HEK293 (cell line): ENCODE data around the gene LRRC4C.

ENCODE experiments used
- CTCF ChIA-PET: fragments of 350-600 bp; formaldehyde crosslinking; extraction: SDS; loops from one replicate; lab custom pipeline; 2021; ENCODE audit warnings: antibody characterized with exemption; lab: Yijun Ruan, JAX
- POLR2A ChIA-PET: fragments of 300-600 bp; formaldehyde crosslinking; extraction: SDS; loops from one replicate; lab custom pipeline; 2020; ENCODE audit warnings: antibody characterized with exemption, inconsistent platforms; lab: Yijun Ruan, JAX
- H3K27ac ChIP-seq: fragments of 200-500 bp; sonication (Bioruptor generic); 2 replicates; pipeline ENCODE4 v1.5.1; 2014; ENCODE audit warnings: low read depth, low read length, control low read depth, inconsistent platforms; ENCODE audit errors: extremely low read depth
- H3K36me3 ChIP-seq, 2 experiments: fragments of 200-500 bp in 1 of 2; sonication (Bioruptor generic) in 1 of 2; 1 replicate in 1 of 2; 2 replicates in 1 of 2; pipeline ENCODE4 v1.5.1; 2014 to 2017; ENCODE audit warnings: inconsistent platforms in 2 of 2, low read length in 2 of 2; ENCODE audit not compliant: control insufficient read depth in 2 of 2, insufficient read depth in 1 of 2
- H3K4me1 ChIP-seq: fragments of 200-500 bp; sonication (Bioruptor generic); 2 replicates; pipeline ENCODE4 v1.5.1; 2014; ENCODE audit warnings: mild to moderate bottlenecking, low read length, inconsistent platforms; ENCODE audit not compliant: control insufficient read depth, insufficient read depth
- H3K4me3 ChIP-seq: 2 replicates; pipeline ENCODE4 v1.5.1; 2011; ENCODE audit warnings: low read depth, mild to moderate bottlenecking, control low read depth, low read length, moderate library complexity
- H3K9me3 ChIP-seq: fragments of 200-500 bp; sonication (Bioruptor generic); 2 replicates; pipeline ENCODE4 v1.5.1; 2014; ENCODE audit warnings: low read depth, low read length, inconsistent platforms; ENCODE audit not compliant: control insufficient read depth, insufficient read depth
- HOXD13 ChIP-seq: sonication (generic); formaldehyde crosslinking; IDR thresholded peaks from 2 replicates; pipeline ENCODE4 v1.8.0; 2022; ENCODE audit warnings: missing genetic modification reagents, borderline replicate concordance
- PRDM1 ChIP-seq: fragments of 450-650 bp; formaldehyde crosslinking; IDR thresholded peaks from 2 replicates; pipeline ENCODE4; 2016; ENCODE audit warnings: missing biosample characterization, missing genetic modification characterization
- RBAK ChIP-seq: fragments of 450-650 bp; formaldehyde crosslinking; IDR thresholded peaks from 2 replicates; pipeline ENCODE4 v1.5.1; 2016; ENCODE audit warnings: missing biosample characterization, missing genetic modification characterization
- TCF7L2 ChIP-seq: IDR thresholded peaks from 2 replicates; pipeline ENCODE4 v1.6.1; 2011; ENCODE audit warnings: low read depth, mild to moderate bottlenecking, inconsistent platforms, low read length, moderate library complexity, borderline replicate concordance
- ZFP41 ChIP-seq: fragments of 450-650 bp; formaldehyde crosslinking; IDR thresholded peaks from 2 replicates; pipeline ENCODE4 v1.5.1; 2016; ENCODE audit warnings: missing biosample characterization, missing genetic modification characterization, borderline replicate concordance
- ZNF10 ChIP-seq: fragments of 450-650 bp; formaldehyde crosslinking; IDR thresholded peaks from 2 replicates; pipeline ENCODE4 v1.5.1; 2017; ENCODE audit warnings: missing biosample characterization, missing genetic modification characterization
- ZNF132 ChIP-seq: fragments of 450-650 bp; formaldehyde crosslinking; IDR thresholded peaks from 2 replicates; pipeline ENCODE4 v1.5.1; 2017; ENCODE audit warnings: missing biosample characterization, missing genetic modification characterization, borderline replicate concordance
- ZNF140 ChIP-seq: fragments of 450-650 bp; formaldehyde crosslinking; IDR thresholded peaks from 2 replicates; pipeline ENCODE4 v1.5.1; 2016; ENCODE audit warnings: missing biosample characterization, missing genetic modification characterization
- ZNF175 ChIP-seq: fragments of 450-650 bp; formaldehyde crosslinking; IDR thresholded peaks from 2 replicates; pipeline ENCODE4 v1.5.1; 2016; ENCODE audit warnings: missing biosample characterization, missing genetic modification characterization
- ZNF184 ChIP-seq: fragments of 450-650 bp; IDR thresholded peaks from 2 replicates; pipeline ENCODE4 v1.5.1; 2018; ENCODE audit warnings: missing biosample characterization, mild to moderate bottlenecking, missing genetic modification characterization
- ZNF24 ChIP-seq: fragments of 450-650 bp; formaldehyde crosslinking; IDR thresholded peaks from 2 replicates; pipeline ENCODE4 v1.5.1; 2016; ENCODE audit warnings: missing biosample characterization, missing genetic modification characterization
- ZNF529 ChIP-seq: fragments of 450-650 bp; formaldehyde crosslinking; IDR thresholded peaks from 2 replicates; pipeline ENCODE4 v1.5.1; 2017; ENCODE audit warnings: missing genetic modification characterization, missing biosample characterization; ENCODE audit not compliant: insufficient replicate concordance
- ZNF664 ChIP-seq: fragments of 450-650 bp; formaldehyde crosslinking; IDR thresholded peaks from 2 replicates; pipeline ENCODE4 v1.5.1; 2016; ENCODE audit warnings: missing biosample characterization, missing genetic modification characterization
- ZNF76 ChIP-seq: fragments of 450-650 bp; formaldehyde crosslinking; IDR thresholded peaks from 2 replicates; pipeline ENCODE4; 2016; ENCODE audit warnings: low read depth, missing biosample characterization, missing genetic modification characterization, borderline replicate concordance
- ZNF768 ChIP-seq: fragments of 450-650 bp; formaldehyde crosslinking; IDR thresholded peaks from 2 replicates; pipeline ENCODE4 v1.5.1; 2018; ENCODE audit warnings: missing biosample characterization, mild to moderate bottlenecking, missing genetic modification characterization
- ZNF776 ChIP-seq: fragments of 450-650 bp; formaldehyde crosslinking; IDR thresholded peaks from 2 replicates; pipeline ENCODE4 v1.5.0; 2017; ENCODE audit warnings: missing biosample characterization, missing genetic modification characterization, borderline replicate concordance
- ZSCAN16 ChIP-seq: fragments of 450-650 bp; formaldehyde crosslinking; IDR thresholded peaks from 2 replicates; pipeline ENCODE4 v1.5.1; 2016; ENCODE audit warnings: missing biosample characterization, missing genetic modification characterization
- TF ChIP-seq, protein P1 (sequence below): fragments of 450-650 bp; formaldehyde crosslinking; IDR thresholded peaks from 2 replicates; pipeline ENCODE4 v1.5.1; 2016; ENCODE audit warnings: missing biosample characterization, missing genetic modification characterization
- TF ChIP-seq, protein P2 (sequence below): fragments of 450-650 bp; formaldehyde crosslinking; IDR thresholded peaks from 2 replicates; pipeline ENCODE4 v1.5.1; 2017; ENCODE audit warnings: missing biosample characterization, missing genetic modification characterization
- TF ChIP-seq, protein P3 (sequence below): fragments of 450-650 bp; formaldehyde crosslinking; IDR thresholded peaks from 2 replicates; pipeline ENCODE4 v1.5.1; 2016; ENCODE audit warnings: missing biosample characterization, missing genetic modification characterization
- TF ChIP-seq, protein P4 (sequence below): fragments of 450-650 bp; formaldehyde crosslinking; IDR thresholded peaks from 2 replicates; pipeline ENCODE4 v1.5.1; 2016; ENCODE audit warnings: missing biosample characterization, missing genetic modification characterization, low read depth

LRRC4C gene

DNA sequence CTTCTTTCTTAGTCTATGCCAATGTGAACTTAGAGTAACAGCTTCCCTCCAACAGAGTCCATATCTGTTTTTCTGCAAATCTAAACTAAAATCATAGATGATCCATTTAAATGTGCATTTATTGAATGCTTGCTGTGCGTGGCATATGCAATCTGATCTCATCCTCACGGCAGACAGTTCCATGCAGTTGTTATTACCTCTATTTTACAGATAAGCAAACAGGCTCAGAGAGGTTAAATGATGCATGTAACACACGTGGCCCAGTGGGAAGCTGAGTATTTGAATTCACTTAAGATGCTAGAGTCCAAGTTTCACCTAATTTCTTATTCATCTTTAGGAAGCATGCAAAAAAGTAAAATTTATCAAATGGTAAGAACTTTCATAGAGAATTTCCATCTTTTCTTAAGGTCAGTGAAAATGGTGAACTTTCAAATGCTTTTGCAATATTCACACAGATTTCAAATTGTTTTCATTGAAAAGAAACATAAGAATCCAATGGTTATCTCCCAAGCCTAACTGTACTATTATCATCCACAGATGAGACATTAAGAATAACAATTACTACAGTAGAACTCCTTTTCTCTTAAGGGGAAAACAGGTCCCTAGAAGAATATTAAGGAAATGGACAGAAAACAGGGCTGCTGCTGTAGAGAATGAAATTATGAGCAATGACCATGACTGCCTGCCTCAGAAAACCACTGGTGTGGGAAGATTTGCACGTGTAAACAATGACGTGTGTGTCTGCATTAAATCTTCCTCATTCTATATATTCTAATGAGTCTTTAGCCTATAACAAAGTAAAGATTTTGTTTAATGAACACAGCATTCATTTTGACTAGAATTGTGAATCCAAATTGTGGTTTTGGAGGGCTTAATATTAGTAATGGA lies 1171.3 kb downstream of the LRRC4C start:
- CTCF ChIA-PET, result no interaction called here
- no peak overlapping the region for H3K4me3 ChIP-seq
- no peaks in the 10 kb centered on the region for H3K36me3 ChIP-seq
- no peak overlapping the region for H3K27ac ChIP-seq
- no peaks in the 10 kb centered on the region for H3K4me1 ChIP-seq
- POLR2A ChIA-PET, result interaction anchor here (0.5 kb wide), 1 partner anchor 10 kb away, joined by 3 read pairs; no protein-coding TSS in a partner anchor
- H3K9me3 ChIP-seq, result no peaks in the 10 kb centered on the region
- no peak for TF ChIP-seq PRDM1
- no peak for TF ChIP-seq ZNF184 (tag by site-specific recombination)
- TF ChIP-seq ZNF140 (tag by site-specific recombination), result no peak
- no peak for TF ChIP-seq ZNF529
- no peak for TF ChIP-seq ZNF175
- no peak for TF ChIP-seq ZSCAN16 (tag by site-specific recombination)
- TF ChIP-seq, protein P1, sequence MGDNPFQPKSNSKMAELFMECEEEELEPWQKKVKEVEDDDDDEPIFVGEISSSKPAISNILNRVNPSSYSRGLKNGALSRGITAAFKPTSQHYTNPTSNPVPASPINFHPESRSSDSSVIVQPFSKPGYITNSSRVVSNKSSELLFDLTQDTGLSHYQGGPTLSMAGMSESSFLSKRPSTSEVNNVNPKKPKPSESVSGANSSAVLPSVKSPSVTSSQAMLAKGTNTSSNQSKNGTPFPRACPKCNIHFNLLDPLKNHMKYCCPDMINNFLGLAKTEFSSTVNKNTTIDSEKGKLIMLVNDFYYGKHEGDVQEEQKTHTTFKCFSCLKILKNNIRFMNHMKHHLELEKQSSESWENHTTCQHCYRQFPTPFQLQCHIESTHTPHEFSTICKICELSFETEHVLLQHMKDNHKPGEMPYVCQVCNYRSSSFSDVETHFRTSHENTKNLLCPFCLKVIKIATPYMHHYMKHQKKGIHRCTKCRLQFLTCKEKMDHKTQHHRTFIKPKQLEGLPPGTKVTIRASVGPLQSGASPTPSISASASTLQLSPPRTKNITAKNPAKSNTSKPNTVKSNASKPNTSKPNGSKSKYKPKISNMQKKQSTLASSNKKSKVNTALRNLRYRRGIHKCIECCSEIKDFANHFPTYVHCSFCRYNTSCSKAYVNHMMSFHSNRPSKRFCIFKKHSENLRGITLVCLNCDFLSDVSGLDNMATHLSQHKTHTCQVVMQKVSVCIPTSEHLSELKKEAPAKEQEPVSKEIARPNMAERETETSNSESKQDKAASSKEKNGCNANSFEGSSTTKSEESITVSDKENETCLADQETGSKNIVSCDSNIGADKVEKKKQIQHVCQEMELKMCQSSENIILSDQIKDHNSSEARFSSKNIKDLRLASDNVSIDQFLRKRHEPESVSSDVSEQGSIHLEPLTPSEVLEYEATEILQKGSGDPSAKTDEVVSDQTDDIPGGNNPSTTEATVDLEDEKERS (tag by site-specific recombination), result no peak
- TF ChIP-seq HOXD13, result no peak
- TF ChIP-seq RBAK (tag by site-specific recombination), result no peak
- TF ChIP-seq, protein P2, sequence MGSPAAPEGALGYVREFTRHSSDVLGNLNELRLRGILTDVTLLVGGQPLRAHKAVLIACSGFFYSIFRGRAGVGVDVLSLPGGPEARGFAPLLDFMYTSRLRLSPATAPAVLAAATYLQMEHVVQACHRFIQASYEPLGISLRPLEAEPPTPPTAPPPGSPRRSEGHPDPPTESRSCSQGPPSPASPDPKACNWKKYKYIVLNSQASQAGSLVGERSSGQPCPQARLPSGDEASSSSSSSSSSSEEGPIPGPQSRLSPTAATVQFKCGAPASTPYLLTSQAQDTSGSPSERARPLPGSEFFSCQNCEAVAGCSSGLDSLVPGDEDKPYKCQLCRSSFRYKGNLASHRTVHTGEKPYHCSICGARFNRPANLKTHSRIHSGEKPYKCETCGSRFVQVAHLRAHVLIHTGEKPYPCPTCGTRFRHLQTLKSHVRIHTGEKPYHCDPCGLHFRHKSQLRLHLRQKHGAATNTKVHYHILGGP (tag by site-specific recombination), result no peak
- TF ChIP-seq ZNF76 (tag by site-specific recombination), result no peak
- no peak for TF ChIP-seq ZNF10 (tag by site-specific recombination)
- TF ChIP-seq ZNF664 (tag by site-specific recombination), result no peak
- TF ChIP-seq ZNF24 (tag by site-specific recombination), result no peak
- no peak for TF ChIP-seq TCF7L2
- TF ChIP-seq ZFP41 (tag by site-specific recombination), result no peak
- TF ChIP-seq, protein P3, sequence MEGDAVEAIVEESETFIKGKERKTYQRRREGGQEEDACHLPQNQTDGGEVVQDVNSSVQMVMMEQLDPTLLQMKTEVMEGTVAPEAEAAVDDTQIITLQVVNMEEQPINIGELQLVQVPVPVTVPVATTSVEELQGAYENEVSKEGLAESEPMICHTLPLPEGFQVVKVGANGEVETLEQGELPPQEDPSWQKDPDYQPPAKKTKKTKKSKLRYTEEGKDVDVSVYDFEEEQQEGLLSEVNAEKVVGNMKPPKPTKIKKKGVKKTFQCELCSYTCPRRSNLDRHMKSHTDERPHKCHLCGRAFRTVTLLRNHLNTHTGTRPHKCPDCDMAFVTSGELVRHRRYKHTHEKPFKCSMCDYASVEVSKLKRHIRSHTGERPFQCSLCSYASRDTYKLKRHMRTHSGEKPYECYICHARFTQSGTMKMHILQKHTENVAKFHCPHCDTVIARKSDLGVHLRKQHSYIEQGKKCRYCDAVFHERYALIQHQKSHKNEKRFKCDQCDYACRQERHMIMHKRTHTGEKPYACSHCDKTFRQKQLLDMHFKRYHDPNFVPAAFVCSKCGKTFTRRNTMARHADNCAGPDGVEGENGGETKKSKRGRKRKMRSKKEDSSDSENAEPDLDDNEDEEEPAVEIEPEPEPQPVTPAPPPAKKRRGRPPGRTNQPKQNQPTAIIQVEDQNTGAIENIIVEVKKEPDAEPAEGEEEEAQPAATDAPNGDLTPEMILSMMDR (tag by site-specific recombination), result no peak
- TF ChIP-seq ZNF776 (tag by site-specific recombination), result no peak
- no peak for TF ChIP-seq ZNF768

DNA sequence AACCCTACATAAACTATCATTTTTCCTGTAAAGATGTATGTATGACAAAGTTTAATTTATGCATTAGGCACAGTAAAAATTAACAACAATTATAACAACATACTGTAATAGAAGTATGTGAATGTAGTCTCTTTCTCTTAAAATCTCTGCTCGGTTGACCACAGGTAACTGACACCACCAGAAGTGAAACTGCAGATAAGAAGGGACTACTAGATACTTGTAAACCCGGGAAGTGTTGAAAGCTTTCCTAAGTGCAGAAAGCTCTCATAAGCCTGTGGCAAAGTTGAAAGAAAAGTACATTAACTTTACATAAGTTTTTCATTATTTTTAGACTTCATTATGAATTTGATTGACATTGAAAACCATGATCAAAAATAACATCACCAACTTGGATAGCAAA lies 1173.3 kb downstream of the LRRC4C start:
- TF ChIP-seq, protein P4, sequence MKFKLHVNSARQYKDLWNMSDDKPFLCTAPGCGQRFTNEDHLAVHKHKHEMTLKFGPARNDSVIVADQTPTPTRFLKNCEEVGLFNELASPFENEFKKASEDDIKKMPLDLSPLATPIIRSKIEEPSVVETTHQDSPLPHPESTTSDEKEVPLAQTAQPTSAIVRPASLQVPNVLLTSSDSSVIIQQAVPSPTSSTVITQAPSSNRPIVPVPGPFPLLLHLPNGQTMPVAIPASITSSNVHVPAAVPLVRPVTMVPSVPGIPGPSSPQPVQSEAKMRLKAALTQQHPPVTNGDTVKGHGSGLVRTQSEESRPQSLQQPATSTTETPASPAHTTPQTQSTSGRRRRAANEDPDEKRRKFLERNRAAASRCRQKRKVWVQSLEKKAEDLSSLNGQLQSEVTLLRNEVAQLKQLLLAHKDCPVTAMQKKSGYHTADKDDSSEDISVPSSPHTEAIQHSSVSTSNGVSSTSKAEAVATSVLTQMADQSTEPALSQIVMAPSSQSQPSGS (tag by site-specific recombination), result no peak
- no peak for TF ChIP-seq ZNF132 (tag by site-specific recombination)
- no peaks in the 10 kb centered on the region for H3K4me1 ChIP-seq
- no peaks in the 10 kb centered on the region for H3K36me3 ChIP-seq
- POLR2A ChIA-PET, result no interaction called here
- no peaks in the 10 kb centered on the region for H3K9me3 ChIP-seq
- CTCF ChIA-PET, result no interaction called here
- H3K4me3 ChIP-seq, result no peak overlapping the region
- H3K27ac ChIP-seq, result no peak overlapping the region
